Measurements from ENCODE around the gene DDX24.

DNA sequence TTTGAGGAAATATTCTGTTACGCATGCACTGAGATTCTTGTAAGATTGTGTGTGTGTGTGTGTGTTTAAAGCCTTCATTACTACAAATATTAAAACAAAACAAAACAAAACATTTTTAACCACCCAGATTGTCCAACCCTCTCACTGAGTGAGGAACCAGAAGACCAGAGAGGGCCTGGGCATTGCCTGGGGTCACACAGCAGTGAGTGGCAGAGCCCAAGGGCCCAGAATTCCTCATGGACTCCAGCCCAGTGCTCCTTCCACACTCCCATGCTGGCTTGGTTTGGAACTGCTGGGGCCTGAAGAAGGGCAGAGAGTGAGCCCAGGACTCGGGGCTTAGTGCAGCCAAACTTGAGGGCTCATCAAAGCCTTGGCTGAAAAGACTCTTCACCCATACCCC lies 56.5 kb downstream of the DDX24 start:
- TF ChIP-seq, protein P1, sequence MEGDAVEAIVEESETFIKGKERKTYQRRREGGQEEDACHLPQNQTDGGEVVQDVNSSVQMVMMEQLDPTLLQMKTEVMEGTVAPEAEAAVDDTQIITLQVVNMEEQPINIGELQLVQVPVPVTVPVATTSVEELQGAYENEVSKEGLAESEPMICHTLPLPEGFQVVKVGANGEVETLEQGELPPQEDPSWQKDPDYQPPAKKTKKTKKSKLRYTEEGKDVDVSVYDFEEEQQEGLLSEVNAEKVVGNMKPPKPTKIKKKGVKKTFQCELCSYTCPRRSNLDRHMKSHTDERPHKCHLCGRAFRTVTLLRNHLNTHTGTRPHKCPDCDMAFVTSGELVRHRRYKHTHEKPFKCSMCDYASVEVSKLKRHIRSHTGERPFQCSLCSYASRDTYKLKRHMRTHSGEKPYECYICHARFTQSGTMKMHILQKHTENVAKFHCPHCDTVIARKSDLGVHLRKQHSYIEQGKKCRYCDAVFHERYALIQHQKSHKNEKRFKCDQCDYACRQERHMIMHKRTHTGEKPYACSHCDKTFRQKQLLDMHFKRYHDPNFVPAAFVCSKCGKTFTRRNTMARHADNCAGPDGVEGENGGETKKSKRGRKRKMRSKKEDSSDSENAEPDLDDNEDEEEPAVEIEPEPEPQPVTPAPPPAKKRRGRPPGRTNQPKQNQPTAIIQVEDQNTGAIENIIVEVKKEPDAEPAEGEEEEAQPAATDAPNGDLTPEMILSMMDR (IDR thresholded peaks at IDR 0.05), result no peak
- no peak for TF ChIP-seq POLR2AphosphoS5 (IDR thresholded peaks at IDR 0.05)

All from prostate gland (tissue), 2 donors.